ENCODE data around the gene PLCH2. TPM values are rescaled to one million over a fixed set of nuclear protein-coding genes. Genes with fewer than 3 reads are reported as not detected.

Gene PLCH2
- total and polyA plus RNA-seq, 7 donors = 0.04 to 0.60 (median 0.09) TPM; not detected in 1

DNA sequence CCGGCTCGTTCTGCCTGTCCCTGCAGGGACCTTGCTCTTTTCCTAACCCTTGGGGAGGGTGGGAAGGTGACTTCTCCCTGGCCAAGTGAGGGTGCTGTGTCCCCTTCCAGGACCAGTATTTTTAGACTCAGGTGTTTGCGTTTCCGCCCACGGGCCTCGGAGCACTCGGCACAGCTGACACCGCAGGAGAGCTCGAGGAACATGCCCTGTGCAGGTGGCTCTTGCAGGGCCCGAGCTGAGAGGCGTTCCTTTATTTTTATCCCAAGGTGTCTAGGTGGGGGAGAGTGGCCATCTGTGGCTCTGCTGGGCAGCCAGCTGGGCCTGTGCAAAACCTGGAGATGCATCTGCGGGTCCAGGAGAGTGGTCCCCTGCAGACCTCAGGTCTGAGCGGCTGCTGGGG is 16.0 kb downstream of the PLCH2 start:
- intact Hi-C loops (cut with DNase I) = no loop called here
- peaks cover 0 to 15% (median 0%) of the 10 kb centered on the region in 3 donors for H3K27me3 ChIP-seq (ENCODE audit: insufficient read depth in 3 of 3, low read length in 2 of 3)
- TF ChIP-seq, protein P1, sequence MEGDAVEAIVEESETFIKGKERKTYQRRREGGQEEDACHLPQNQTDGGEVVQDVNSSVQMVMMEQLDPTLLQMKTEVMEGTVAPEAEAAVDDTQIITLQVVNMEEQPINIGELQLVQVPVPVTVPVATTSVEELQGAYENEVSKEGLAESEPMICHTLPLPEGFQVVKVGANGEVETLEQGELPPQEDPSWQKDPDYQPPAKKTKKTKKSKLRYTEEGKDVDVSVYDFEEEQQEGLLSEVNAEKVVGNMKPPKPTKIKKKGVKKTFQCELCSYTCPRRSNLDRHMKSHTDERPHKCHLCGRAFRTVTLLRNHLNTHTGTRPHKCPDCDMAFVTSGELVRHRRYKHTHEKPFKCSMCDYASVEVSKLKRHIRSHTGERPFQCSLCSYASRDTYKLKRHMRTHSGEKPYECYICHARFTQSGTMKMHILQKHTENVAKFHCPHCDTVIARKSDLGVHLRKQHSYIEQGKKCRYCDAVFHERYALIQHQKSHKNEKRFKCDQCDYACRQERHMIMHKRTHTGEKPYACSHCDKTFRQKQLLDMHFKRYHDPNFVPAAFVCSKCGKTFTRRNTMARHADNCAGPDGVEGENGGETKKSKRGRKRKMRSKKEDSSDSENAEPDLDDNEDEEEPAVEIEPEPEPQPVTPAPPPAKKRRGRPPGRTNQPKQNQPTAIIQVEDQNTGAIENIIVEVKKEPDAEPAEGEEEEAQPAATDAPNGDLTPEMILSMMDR (IDR thresholded peaks at IDR 0.05) = no peak

DNA sequence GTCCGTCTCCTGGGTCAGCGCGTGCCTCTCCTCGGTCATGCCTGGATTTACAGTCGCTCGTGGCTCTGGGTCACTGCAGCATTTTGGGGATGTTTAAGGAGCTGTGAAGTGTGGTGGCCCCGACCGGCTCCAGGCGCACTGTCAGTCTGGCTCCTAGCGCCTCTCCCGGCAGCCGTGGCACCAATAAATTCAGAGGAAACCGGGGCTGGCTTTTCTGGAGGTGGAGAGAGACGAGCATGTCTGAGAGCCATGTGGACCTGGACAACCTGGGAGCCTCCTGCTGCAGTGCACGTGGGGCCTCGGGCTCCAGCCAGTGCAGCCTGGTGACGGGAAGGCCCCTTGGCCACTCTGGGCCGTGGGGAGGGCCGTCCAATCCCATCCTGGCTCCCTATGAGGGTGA is 17.1 kb downstream of the PLCH2 start:
- TF ChIP-seq, protein P1 (IDR thresholded peaks at IDR 0.05) = no peak
- DNase-seq (no peak), ATAC-seq (no peak)
- peaks cover 0 to 15% (median 0%) of the 10 kb centered on the region in 3 donors for H3K27me3 ChIP-seq (ENCODE audit: insufficient read depth in 3 of 3, low read length in 2 of 3)
- 31 to 45% (median 42%) methylated on average over 18 to 19 of the region's 19 CpGs for WGBS, 3 donors
- H3K36me3 ChIP-seq (ENCODE audit: insufficient read depth in 1 of 2, low read depth in 1 of 2) = no peaks in the 10 kb centered on the region
- no peak overlapping the region for H3K27ac ChIP-seq
- intact Hi-C loops (cut with DNase I) = no loop called here
- peaks cover 3% of the 10 kb centered on the region for H3K4me1 ChIP-seq
- H3K9me3 ChIP-seq = peaks cover 3% of the 10 kb centered on the region
- H3K4me3 ChIP-seq = no peak overlapping the region

More for the DNA sequence above, 16.0 kb downstream of the PLCH2 start:
- Histone ChIP-seq H3K4me1 (peaks cover 3% of the 10 kb centered on the region), H3K36me3 (ENCODE audit: insufficient read depth in 1 of 2, low read depth in 1 of 2) (no peaks in the 10 kb centered on the region), H3K27ac (no peak overlapping the region), H3K9me3 (peaks cover 3% of the 10 kb centered on the region), H3K4me3 (no peak overlapping the region)
- 66 to 71% (median 68%) methylated on average over 13 of the region's 13 CpGs for WGBS, 3 donors
- no peak for ATAC-seq
- DNase-seq = no peak

DNA sequence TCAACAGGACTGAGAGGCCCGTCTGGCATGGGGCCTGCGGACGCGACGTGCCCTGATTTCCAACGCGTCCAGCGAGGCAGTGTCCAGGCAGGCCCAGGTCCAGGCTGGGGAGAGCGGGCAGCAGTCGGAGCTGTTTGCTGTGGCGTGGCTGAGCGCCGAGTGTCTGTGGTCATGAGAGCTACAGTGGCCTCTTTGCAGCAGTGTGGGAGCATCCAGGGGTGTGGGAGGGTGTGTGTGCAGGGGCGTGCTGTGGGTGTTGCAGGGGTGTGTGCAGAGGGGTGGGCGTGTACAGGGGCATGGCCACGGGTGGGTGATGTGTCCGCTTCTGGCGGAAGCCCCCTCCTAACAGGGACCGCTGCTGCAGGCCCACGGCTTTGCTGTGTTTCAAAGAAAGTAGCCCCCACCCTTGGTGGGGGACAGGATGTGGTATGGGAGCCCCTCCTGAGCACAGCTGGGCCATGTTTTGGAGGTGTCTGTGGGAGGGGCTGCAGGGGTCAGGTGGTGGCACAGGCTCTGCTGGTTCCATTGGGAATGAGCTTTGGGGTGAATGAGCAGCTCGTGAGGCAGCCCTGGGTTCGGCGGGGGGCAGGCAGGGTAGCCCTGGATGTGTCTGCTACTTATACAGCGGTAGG is 17.7 kb downstream of the PLCH2 start:
- Histone ChIP-seq H3K36me3 (ENCODE audit: insufficient read depth in 1 of 2, low read depth in 1 of 2) (no peaks in the 10 kb centered on the region), H3K4me3 (no peak overlapping the region), H3K4me1 (peaks cover 3% of the 10 kb centered on the region), H3K27me3 (ENCODE audit: insufficient read depth in 3 of 3, low read length in 2 of 3) (peaks cover 0 to 15% (median 0%) of the 10 kb centered on the region in 3 donors), H3K27ac (no peak overlapping the region), H3K9me3 (peaks cover under 1% of the 10 kb centered on the region)
- TF ChIP-seq, protein P1 (IDR thresholded peaks at IDR 0.05) = no peak
- WGBS, 3 donors = 47 to 59% (median 54%) methylated on average over 24 of the region's 24 CpGs
- peak in 3 of 4 donors; percentile 11 to 21 (median 15) for ATAC-seq
- DNase-seq = no peak
- intact Hi-C loops (cut with DNase I) = no loop called here

DNA sequence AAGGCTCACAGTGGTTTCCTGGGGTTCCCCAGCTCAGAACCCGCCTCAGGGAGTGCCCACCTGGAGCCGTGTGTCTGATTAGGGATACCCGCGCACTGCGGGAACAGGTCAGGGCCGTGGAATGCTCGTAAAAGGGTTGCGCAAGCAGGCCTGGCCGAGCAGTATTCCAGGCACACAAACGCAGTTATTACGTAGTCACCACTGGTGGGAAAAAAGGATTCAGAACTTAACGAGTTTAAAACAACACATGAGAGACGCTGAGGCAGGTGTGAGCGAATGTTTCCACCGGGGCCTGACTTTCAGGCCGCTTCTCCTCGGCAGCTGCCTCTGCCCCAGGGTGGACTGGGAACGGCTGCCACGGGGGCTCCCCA is 18.2 kb downstream of the PLCH2 start:
- TF ChIP-seq, protein P1 (IDR thresholded peaks at IDR 0.05) = no peak
- no peaks in the 10 kb centered on the region for H3K9me3 ChIP-seq
- H3K27ac ChIP-seq = no peak overlapping the region
- no peak for DNase-seq
- no peaks in the 10 kb centered on the region for H3K36me3 ChIP-seq (ENCODE audit: insufficient read depth in 1 of 2, low read depth in 1 of 2)
- ATAC-seq = peak in 1 of 4 donors; percentile 47
- intact Hi-C loops (cut with DNase I) = no loop called here
- no peak overlapping the region for H3K4me3 ChIP-seq
- peaks cover 3% of the 10 kb centered on the region for H3K4me1 ChIP-seq
- H3K27me3 ChIP-seq (ENCODE audit: insufficient read depth in 3 of 3, low read length in 2 of 3) = peaks cover 0 to 19% (median 0%) of the 10 kb centered on the region in 3 donors
- 64 to 69% (median 64%) methylated on average over 19 of the region's 19 CpGs for WGBS, 3 donors

DNA sequence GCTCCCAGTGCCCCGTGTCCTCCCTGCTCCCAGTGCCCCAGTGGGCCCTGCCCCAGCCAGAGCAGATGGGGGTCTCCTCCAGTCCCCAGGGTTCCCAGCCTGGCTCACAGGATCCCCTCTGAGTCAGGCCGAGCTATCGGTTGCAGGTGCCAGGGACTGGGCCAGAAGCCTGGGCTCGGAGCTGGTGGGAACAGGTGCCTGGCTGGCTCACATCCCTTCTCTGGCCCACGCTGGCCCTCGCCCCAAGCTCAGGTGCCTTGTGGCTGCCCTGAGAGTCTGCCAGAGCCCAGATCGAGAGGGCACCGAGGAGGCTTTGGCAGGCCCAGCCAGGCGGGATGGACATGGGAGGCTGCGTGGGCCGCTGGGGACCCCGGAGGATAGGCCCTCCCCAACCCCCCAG is 18.9 kb downstream of the PLCH2 start:
- Histone ChIP-seq H3K4me1 (peaks cover 3% of the 10 kb centered on the region), H3K27me3 (ENCODE audit: insufficient read depth in 3 of 3, low read length in 2 of 3) (peaks cover 0 to 23% (median 0%) of the 10 kb centered on the region in 3 donors), H3K36me3 (ENCODE audit: insufficient read depth in 1 of 2, low read depth in 1 of 2) (no peaks in the 10 kb centered on the region), H3K27ac (no peak overlapping the region), H3K9me3 (no peaks in the 10 kb centered on the region), H3K4me3 (no peak overlapping the region)
- intact Hi-C loops (cut with DNase I) = no loop called here
- ATAC-seq (peak; percentile 58 to 91 (median 64)), DNase-seq (peak in 1 of 2 donors; percentile 43)
- 31 to 55% (median 36%) methylated on average over 12 of the region's 12 CpGs for WGBS, 3 donors
- TF ChIP-seq, protein P1 (IDR thresholded peaks at IDR 0.05) = no peak

Data from psoas muscle (tissue), 8 donors.